GM03348 (cell line): ENCODE measurements around the gene PARVA.

Experiments
- DNase-seq: peaks from one replicate; pipeline ENCODE4 v3.0.0; 2012; ENCODE audit warnings: low spot score

PARVA gene

DNA sequence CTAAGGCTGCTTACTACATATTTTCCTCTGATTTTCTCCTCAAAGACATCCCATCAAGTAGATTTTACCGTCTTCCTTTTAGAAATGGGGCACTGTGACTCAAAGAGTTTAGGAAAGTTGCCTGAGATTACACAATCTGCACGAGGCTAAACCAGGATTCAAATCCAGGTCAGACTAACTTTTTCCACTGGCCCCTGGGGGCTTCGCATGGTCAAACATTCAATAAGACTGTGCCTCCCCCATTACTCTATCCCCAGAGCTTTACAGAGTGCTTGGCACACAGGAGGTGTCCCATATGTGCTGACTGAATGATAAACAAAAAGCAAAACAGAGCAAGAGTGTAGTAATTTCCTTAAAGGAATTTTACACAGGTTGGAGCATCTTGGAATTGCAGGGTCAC is 178.8 kb downstream of the PARVA start:
- peak; percentile 29 for DNase-seq

- DNase-seq = peak; percentile 85
Measured at GRCh38 chr11:12556788-12557384, 179.5 kb downstream of the PARVA start.

DNA sequence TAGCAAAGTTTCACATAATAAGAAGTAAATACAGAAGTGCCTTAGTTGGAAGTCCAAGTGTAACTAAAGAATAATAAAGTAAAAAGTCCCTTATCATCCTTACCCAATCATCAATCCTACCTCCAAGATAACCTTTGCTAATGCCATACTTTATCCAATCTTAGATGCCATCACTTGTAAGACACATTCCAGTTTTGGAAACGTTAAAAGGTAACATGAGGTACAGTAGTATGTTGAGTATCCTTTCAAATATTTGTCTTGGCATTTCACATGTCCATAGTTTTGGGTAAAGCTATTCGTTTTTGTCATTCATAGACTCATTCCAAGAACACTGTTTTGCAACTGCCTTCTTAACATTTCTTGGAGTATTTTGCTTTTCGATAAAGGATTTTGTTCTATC is 181.6 kb downstream of the PARVA start:
- no peak for DNase-seq

- DNase-seq = no peak
Measured at GRCh38 chr11:12560362-12560761, 183.0 kb downstream of the PARVA start.

GRCh38 chr11:12560861-12561260 is 183.5 kb downstream of the PARVA start:
- no peak for DNase-seq

DNA sequence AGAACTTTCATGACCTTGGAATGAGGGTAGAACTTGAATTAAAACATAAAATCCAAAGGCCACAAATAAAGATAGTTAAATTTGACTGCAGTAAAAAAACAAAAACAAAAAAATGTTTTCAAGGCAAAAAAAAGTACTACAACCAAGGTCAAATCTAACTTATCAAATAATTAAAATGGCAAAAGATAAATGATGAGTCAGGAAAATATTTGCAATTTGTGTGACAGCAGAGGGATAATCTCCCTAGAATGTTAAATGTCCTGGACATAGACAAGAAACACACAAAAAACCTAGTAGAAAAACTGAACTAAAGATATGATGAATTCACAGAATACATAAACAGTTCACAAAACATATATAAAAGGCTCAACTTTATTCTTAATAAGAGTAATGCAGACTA is 186.6 kb downstream of the PARVA start:
- no peak for DNase-seq

DNA sequence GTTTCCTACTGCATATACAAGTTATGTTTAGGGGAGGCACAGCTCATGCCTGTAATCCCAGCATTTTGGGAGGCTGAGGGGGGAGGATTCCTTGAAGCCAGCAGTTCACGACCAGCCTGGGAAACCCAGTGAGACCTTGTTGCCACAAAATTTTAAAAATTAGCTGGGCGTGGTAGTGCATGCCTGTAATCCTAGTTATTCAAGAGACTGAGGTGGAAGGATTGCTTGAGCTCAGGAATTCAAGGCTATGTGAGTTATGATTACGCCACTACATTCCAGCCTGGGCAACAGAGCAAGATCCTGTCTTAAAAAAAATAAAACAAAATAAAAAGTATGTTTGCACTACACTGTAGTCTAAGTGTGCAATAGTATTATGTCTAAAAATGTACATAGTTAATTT is 188.0 kb downstream of the PARVA start:
- no peak for DNase-seq

- DNase-seq = no peak
Measured at GRCh38 chr11:12567746-12568460, 190.5 kb downstream of the PARVA start.

- peak; percentile 48 for DNase-seq
Measured at GRCh38 chr11:12569499-12570425, 192.4 kb downstream of the PARVA start.

DNA sequence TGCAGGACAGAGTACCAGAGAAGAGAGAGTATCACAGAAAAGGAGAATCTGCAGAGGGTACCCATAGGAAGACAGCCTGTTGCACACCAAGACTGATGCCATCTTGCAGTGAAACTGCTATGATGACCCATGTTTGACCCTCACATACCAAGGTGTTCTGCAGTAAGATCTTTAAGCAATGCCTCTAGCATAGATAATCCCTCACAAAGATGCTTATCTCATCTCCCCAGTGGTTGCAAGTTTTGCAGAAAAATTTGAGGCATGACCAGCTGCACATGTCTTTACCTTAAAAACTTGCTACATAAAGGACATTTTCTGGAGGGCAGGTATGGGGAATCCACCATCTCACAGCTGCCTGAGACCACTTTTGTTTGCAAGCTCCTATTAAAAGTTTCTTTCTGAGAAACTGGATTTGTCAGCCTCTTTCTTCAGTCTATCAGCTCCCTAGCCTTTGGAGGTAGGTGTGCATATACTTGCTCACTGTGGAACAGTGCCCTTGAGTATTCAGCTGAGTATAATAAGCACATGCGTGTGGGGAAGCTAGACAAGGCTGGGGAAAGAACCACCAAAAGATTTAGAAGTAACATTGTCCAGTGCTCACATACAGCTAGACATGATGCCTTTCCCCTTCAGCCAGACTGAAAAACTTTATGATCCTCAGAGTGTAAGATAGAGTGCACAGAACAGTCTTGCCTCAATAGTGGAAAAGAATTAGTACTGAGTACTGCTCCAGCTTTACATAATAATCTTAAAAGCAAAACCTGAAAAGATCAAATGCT is 196.5 kb downstream of the PARVA start:
- no peak for DNase-seq

DNA sequence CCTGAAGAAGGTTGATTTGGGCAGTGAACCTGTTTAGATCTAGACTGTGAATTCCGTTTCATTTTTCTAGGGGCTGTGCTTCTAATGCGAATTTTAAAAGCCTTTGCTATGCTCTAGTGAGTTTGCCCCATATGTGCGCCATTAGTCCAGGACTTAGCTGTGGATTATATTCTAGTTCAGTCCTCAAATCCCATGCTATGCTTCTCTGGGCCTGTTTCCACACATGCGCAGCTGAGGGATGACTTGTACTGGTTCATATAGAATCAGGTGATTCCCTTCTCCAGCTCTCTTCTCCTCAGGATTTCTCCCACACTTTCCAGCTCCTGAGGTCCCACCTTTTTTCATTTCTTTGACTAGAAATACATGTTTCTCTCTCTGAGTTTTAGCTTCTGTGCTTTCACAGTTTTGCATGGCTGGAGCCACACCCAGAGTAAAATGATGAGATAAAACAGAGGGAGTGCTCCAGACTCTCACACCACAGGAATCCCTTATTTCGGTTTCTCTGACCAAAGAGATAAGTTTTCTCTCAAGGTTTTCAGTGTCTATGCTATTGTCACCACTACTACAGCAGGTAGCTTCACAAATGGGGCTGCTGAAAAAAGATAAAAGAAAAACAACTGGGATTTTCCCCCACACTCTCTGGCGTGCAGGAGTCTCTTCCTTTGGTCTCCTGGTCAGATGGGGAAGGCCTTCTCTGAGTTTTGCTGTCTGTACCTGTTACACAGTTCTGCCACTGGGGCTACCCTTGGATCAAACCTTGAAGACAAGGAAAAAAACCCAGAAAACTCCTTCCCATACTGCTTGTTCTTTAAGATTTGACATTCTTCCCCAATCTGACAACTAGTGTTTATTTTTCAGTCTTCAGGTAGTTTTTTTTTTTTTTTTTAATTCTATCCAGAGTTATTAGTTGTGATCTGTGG is 200.6 kb downstream of the PARVA start:
- DNase-seq = no peak

GRCh38 chr11:12581416-12581815 is 204.0 kb downstream of the PARVA start:
- DNase-seq = no peak

DNA sequence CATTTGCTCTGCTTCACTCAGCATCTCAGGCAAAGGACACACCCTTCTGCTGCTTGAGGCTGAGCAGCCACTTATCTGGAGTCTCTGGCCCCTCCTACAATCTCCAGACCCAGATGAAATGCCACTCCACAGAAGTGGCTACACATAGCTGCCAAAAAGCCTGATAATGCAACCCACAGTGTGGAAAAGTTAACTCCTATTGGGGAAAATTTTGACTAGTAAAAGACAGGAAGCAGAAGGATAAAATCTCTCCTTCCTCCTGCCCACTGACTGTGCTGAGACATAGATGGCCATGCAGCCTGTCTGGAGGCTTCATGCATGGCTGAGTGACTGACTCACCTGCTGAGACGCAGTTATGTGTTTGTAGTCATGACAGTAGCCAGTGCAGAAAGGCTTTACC is 204.6 kb downstream of the PARVA start:
- peak; percentile 62 for DNase-seq
